DMS53 (cell line): ENCODE measurements around the gene PPP4R1.
A peak's percentile ranks its signal among the peaks of the same experiment; 100 is the strongest.

Experiments used
- DNase-seq: peaks from one replicate; lab custom pipeline; 2025; lab: John Stamatoyannopoulos, UW

PPP4R1 gene

GRCh38 chr18:9547782-9548181, 66.6 kb downstream of the PPP4R1 start:
- peak; percentile 99 for DNase-seq

GRCh38 chr18:9546468-9546867, 67.9 kb downstream of the PPP4R1 start:
- peak; percentile 56 for DNase-seq

- DNase-seq = no peak
Measured at GRCh38 chr18:9545029-9545428, 69.3 kb downstream of the PPP4R1 start.

- no peak for DNase-seq
Measured at GRCh38 chr18:9542924-9543323, 71.4 kb downstream of the PPP4R1 start.

- DNase-seq = no peak
Measured at GRCh38 chr18:9539938-9540337, 74.4 kb downstream of the PPP4R1 start.

GRCh38 chr18:9539283-9539682, 75.1 kb downstream of the PPP4R1 start:
- DNase-seq = no peak

- no peak for DNase-seq
Measured at GRCh38 chr18:9537677-9538076, 76.7 kb downstream of the PPP4R1 start.

GRCh38 chr18:9536354-9537152, 77.8 kb downstream of the PPP4R1 start:
- DNase-seq = no peak

GRCh38 chr18:9535430-9535991, 78.8 kb downstream of the PPP4R1 start:
- DNase-seq = no peak

- DNase-seq = no peak
Measured at GRCh38 chr18:9534844-9535243, 79.5 kb downstream of the PPP4R1 start.

GRCh38 chr18:9531791-9532410, 82.5 kb downstream of the PPP4R1 start:
- no peak for DNase-seq

- DNase-seq = no peak
Measured at GRCh38 chr18:9530226-9531009, 83.9 kb downstream of the PPP4R1 start.

GRCh38 chr18:9526458-9526857, 87.9 kb downstream of the PPP4R1 start:
- no peak for DNase-seq

- DNase-seq = no peak
Measured at GRCh38 chr18:9522952-9523351, 91.4 kb downstream of the PPP4R1 start.

GRCh38 chr18:9521770-9522169, 92.6 kb downstream of the PPP4R1 start:
- DNase-seq = no peak

GRCh38 chr18:9520666-9521065, 93.7 kb downstream of the PPP4R1 start:
- DNase-seq = no peak

- DNase-seq = no peak
Measured at GRCh38 chr18:9519399-9519798, 95.0 kb downstream of the PPP4R1 start.

GRCh38 chr18:9517869-9518268, 96.5 kb downstream of the PPP4R1 start:
- no peak for DNase-seq

- DNase-seq = peak; percentile 86
Measured at GRCh38 chr18:9516437-9517064, 97.8 kb downstream of the PPP4R1 start.

GRCh38 chr18:9513971-9514512, 100.3 kb downstream of the PPP4R1 start:
- no peak for DNase-seq

GRCh38 chr18:9508446-9509025, 105.8 kb downstream of the PPP4R1 start:
- DNase-seq = no peak
